Measurements from ENCODE around the gene CCDC188. TPM values are rescaled to one million over a fixed set of nuclear protein-coding genes. Genes with fewer than 3 reads are reported as not detected.

Gene CCDC188
- total and polyA plus RNA-seq, 2 donors (not counting 1 experiment from before 2014, with no cell fraction given), result not detected

- ChIA-PET CTCF (no interaction called here), POLR2A (no interaction called here)
- H3K4me2 ChIP-seq (replicated peaks; ENCODE audit: low read depth, low read length, poor library complexity, severe bottlenecking), result no peak overlapping the region
- H3K27me3 ChIP-seq (replicated peaks in 1 of 4; ENCODE audit: control extremely low read depth in 1 of 4, control insufficient read depth in 3 of 4, insufficient read depth in 4 of 4, low read length in 3 of 4), result no peaks in the 10 kb centered on the region
- 85% methylated on average over 18 of the region's 21 CpGs for WGBS (ENCODE audit: insufficient coverage)
- no peak overlapping the region for H3K9ac ChIP-seq (ENCODE audit: low read length)
- no peaks in the 10 kb centered on the region for H4K20me1 ChIP-seq (ENCODE audit: control insufficient read depth, insufficient read depth, low read length, poor library complexity, severe bottlenecking)
- Mint-ChIP-seq H3K27me3 (no peaks in the 10 kb centered on the region), H3K27ac (no peak overlapping the region), H3K4me1 (no peaks in the 10 kb centered on the region), H3K4me3 (no peak overlapping the region), H3K9me3 (ENCODE audit: insufficient read depth) (no peaks in the 10 kb centered on the region)
- no peak overlapping the region for H3K27ac ChIP-seq (ENCODE audit: low read length in 2 of 2)
- no peaks in the 10 kb centered on the region for H3K9me3 ChIP-seq (ENCODE audit: control extremely low read depth in 1 of 3, control insufficient read depth in 2 of 3, insufficient read depth in 1 of 3, low read length in 2 of 3)
- no peaks in the 10 kb centered on the region for H3K79me2 ChIP-seq (ENCODE audit: control insufficient read depth, insufficient read depth, low read length)
- H3K36me3 ChIP-seq (replicated peaks in 1 of 2; ENCODE audit: control extremely low read depth in 1 of 2, control insufficient read depth in 1 of 2, extremely low read depth in 1 of 2, insufficient read depth in 2 of 2, low read length in 1 of 2), result no peaks in the 10 kb centered on the region
- H2AFZ ChIP-seq (ENCODE audit: insufficient read depth, low read depth, low read length, poor library complexity, severe bottlenecking), result no peak overlapping the region
- H3K4me3 ChIP-seq (ENCODE audit: control extremely low read depth in 1 of 5, extremely low read depth in 1 of 5, insufficient read depth in 1 of 5, low read depth in 2 of 5, low read length in 4 of 5), result no peak overlapping the region
- TF ChIP-seq EZH2 (IDR thresholded peaks at IDR 0.05; ENCODE audit: borderline replicate concordance, insufficient read depth, low read depth, low read length, poor library complexity, severe bottlenecking), result no peak
- no peaks in the 10 kb centered on the region for H3K4me1 ChIP-seq (ENCODE audit: control insufficient read depth in 2 of 2, insufficient read depth in 2 of 2, low read length in 2 of 2)
- intact Hi-C loops (cut with micrococcal nuclease), result no loop called here
- DNase-seq (no peak), ATAC-seq (ENCODE audit: low read depth) (no peak)
Observed at GRCh38 chr22:20177217-20177911, 26.5 kb upstream of the CCDC188 start.

- Histone ChIP-seq H3K27ac (ENCODE audit: low read length in 2 of 2) (no peak overlapping the region), H3K4me1 (ENCODE audit: control insufficient read depth in 2 of 2, insufficient read depth in 2 of 2, low read length in 2 of 2) (no peaks in the 10 kb centered on the region), H4K20me1 (ENCODE audit: control insufficient read depth, insufficient read depth, low read length, poor library complexity, severe bottlenecking) (no peaks in the 10 kb centered on the region), H3K9ac (ENCODE audit: low read length) (no peak overlapping the region), H3K36me3 (replicated peaks in 1 of 2; ENCODE audit: control extremely low read depth in 1 of 2, control insufficient read depth in 1 of 2, extremely low read depth in 1 of 2, insufficient read depth in 2 of 2, low read length in 1 of 2) (no peaks in the 10 kb centered on the region), H3K4me2 (replicated peaks; ENCODE audit: low read depth, low read length, poor library complexity, severe bottlenecking) (no peak overlapping the region), H3K4me3 (ENCODE audit: control extremely low read depth in 1 of 5, extremely low read depth in 1 of 5, insufficient read depth in 1 of 5, low read depth in 2 of 5, low read length in 4 of 5) (no peak overlapping the region), H3K79me2 (ENCODE audit: control insufficient read depth, insufficient read depth, low read length) (no peaks in the 10 kb centered on the region), H3K9me3 (ENCODE audit: control extremely low read depth in 1 of 3, control insufficient read depth in 2 of 3, insufficient read depth in 1 of 3, low read length in 2 of 3) (no peaks in the 10 kb centered on the region), H2AFZ (ENCODE audit: insufficient read depth, low read depth, low read length, poor library complexity, severe bottlenecking) (no peak overlapping the region), H3K27me3 (replicated peaks in 1 of 4; ENCODE audit: control extremely low read depth in 1 of 4, control insufficient read depth in 3 of 4, insufficient read depth in 4 of 4, low read length in 3 of 4) (no peaks in the 10 kb centered on the region)
- ChIA-PET CTCF (no interaction called here), POLR2A (no interaction called here)
- H3K4me3 Mint-ChIP-seq, result no peak overlapping the region
- WGBS (ENCODE audit: insufficient coverage), result 87% methylated on average over 15 of the region's 17 CpGs
- ATAC-seq (ENCODE audit: low read depth), result no peak
- no peak overlapping the region for H3K27ac Mint-ChIP-seq
- H3K9me3 Mint-ChIP-seq (ENCODE audit: insufficient read depth), result no peaks in the 10 kb centered on the region
- no peak for DNase-seq
- H3K4me1 Mint-ChIP-seq, result no peaks in the 10 kb centered on the region
- intact Hi-C loops (cut with micrococcal nuclease), result no loop called here
- no peaks in the 10 kb centered on the region for H3K27me3 Mint-ChIP-seq
- TF ChIP-seq EZH2 (IDR thresholded peaks at IDR 0.05; ENCODE audit: borderline replicate concordance, insufficient read depth, low read depth, low read length, poor library complexity, severe bottlenecking) (no peak), CTCF (IDR thresholded peaks at IDR 0.05) (no peak)
Observed at GRCh38 chr22:20176421-20177085, 25.7 kb upstream of the CCDC188 start.
